GM19240 (cell line): Measurements from ENCODE around the gene KIF20A.
"Not testable (repeated sequence)": the region's sequence is repeated elsewhere in the genome, so short reads cannot be mapped to it uniquely, and the experiment has no call there.

ENCODE experiments used
- DNase-seq: peaks from one replicate; pipeline ENCODE4 v3.0.0; 2011; ENCODE audit warnings: low spot score; ENCODE audit not compliant: insufficient read length

Gene KIF20A

DNA sequence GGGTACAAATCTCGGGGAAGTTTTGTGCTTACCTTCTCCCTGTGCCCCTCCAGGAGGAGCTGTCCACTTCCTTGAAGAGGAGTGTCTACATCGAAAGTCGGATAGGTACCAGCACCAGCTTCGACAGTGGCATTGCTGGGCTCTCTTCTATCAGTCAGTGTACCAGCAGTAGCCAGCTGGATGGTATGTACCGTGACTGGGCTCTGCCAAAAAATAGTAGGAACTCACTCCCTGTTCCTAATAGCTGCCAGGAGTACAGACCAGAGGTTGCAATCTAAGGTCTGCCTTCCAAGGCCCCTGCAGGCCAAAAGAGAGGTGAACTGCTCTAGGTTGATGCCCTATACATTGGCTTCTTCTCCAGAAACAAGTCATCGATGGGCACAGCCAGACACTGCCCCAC, 3.9 kb downstream of the KIF20A start:
- DNase-seq, result no peak

GRCh38 chr5:138186002-138186447, 7.1 kb downstream of the KIF20A start:
- DNase-seq, result no peak

GRCh38 chr5:138188626-138189025, 9.7 kb downstream of the KIF20A start:
- DNase-seq, result no peak

DNA sequence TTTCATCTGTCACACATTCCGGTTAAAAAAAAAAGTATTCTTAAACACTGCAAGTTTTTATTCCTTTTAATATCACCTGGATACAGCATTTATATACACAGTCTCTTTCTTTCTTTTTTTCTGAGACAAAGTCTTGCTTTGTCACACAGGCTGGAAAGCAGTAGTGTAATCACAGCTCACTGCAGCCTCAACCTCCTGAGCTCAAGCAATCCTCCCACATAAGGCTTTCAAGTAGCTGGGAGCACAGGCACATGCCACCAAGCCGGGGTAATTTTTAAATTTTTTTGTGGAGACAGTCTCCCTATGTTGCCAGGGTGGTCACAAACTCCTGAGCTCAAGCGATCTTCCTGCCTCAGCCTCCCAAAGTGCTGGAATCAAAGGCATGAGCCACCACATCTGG, 13.9 kb downstream of the KIF20A start:
- DNase-seq, result no peak

GRCh38 chr5:138193859-138194258, 14.9 kb downstream of the KIF20A start:
- not testable (repeated sequence) for DNase-seq

DNA sequence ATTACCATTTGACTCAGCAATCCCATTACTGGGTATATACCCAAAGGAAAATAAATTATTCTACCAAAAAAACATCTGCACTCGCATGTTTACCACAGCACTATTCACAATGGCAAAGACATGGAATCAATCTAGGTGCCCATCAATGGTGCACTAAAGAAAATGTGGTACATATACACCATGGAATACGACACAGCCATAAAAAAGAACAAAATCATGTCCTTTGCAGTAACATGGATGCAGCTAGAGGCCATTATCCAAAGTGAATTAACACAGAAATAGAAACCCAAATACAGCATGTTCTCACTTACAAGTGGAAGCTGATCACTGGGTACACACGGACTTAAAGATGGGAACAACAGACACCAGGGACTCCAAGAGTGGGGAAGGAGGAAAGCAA, 32.1 kb downstream of the KIF20A start:
- DNase-seq, result no peak

GRCh38 chr5:138212828-138213160, 33.9 kb downstream of the KIF20A start:
- DNase-seq, result no peak

DNA sequence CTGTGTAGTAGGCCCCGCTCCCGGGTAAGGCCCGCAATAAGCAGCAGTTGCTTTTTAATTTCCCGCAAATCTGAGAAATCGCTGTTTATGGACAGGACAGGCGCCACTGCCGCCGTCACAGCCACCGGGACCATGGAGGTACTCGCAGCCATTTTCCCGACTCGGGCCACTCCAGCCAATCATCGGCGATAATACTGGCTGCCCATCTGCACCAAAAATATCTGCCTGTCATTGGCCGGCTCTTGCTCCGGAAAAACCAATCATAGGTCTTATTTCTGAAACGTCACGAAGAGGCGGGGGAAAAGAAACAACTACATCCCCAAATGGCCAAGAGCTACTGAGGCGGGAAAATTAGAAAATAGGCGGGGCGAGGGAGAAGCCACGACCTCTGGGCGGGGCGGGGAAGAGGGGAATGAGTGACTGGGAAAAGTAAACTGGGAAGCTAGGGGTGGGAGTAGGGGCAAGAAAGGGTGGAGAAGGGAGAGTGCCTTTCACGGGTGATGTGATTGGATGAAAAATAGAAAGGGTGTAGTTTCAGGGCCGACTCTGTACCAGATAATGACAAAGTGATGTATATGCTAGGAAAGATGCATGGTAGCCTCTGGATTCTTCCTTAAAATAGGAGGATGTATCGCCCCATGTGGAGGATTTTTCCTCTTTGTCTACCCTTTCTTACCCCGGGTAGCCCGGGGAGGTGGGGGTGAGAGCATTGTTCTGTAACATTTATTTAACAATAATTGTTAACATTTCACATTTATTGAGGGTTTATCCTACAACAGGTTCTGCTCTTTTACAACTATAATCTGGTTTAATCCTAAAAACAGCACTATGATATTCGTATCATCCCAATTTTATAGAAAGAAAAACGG, 34.5 kb downstream of the KIF20A start, which contains the start of gene CDC23:
CDC23 (minus strand) TSS at position 163 of the 869 bp plus-strand sequence; CDS start at position 152, 11 bp downstream.
- peak; percentile 94 for DNase-seq

DNA sequence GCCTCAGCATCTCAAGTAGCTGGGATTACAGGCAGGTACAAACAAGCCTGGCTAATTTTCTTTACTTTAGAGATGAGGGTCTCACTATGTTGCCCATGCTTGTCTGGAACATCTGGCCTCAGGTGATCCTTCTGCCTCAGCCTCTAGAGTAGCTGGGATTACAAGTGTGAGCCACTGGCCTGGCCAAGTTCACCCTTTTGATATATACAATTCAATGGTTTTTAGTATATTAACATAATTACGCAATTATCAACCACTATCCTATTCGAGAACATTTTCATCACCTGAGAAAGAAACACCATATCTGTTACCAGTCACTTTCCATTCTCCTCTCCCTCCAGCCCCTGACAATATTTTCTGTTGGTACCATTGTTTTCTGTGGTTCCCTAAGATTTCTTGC, 37.9 kb downstream of the KIF20A start:
- no peak for DNase-seq

GRCh38 chr5:138223532-138223931, 44.6 kb downstream of the KIF20A start:
- DNase-seq, result no peak

GRCh38 chr5:138224712-138225111, 45.8 kb downstream of the KIF20A start:
- no peak for DNase-seq

GRCh38 chr5:138226910-138227309, 48.0 kb downstream of the KIF20A start:
- no peak for DNase-seq

DNA sequence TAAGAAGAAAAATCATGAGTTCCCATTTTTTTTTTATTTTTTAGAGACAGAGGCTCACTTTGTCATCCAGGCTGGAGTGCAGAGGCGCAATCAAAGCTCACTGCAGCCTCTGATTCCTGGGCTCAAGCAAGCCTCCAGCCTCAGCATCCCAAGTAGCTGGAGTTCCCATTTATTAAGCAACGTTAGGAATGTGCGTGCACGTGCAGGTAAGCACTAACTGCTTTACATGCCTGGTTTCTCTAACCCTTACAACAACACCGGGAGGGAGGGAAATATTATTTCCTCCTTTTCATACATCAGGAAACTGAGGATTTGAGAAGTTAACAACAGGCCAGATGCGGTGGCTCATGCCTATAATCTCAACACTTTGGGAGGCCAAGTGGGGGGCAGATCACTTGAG, 50.5 kb downstream of the KIF20A start:
- DNase-seq, result no peak

DNA sequence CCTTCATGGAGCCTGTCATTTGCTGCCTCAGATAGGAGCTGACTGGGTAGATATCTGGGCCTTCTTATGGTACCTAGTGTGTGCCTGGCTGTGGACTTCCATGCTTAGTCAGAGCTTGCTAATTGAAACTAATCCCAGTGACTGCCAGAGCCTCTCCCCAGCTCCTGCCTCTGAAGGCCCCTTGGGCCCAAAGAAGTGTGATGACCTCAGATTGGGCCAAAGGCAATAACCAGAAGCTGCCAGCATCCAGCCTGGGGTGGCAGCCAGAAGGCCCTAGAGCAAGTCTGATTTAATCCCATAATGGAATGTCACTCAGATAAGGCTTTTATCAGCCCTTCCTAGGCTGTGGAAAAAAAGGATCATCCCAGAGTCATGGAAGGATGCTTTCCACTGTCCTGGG, 51.3 kb downstream of the KIF20A start:
- DNase-seq, result no peak

DNA sequence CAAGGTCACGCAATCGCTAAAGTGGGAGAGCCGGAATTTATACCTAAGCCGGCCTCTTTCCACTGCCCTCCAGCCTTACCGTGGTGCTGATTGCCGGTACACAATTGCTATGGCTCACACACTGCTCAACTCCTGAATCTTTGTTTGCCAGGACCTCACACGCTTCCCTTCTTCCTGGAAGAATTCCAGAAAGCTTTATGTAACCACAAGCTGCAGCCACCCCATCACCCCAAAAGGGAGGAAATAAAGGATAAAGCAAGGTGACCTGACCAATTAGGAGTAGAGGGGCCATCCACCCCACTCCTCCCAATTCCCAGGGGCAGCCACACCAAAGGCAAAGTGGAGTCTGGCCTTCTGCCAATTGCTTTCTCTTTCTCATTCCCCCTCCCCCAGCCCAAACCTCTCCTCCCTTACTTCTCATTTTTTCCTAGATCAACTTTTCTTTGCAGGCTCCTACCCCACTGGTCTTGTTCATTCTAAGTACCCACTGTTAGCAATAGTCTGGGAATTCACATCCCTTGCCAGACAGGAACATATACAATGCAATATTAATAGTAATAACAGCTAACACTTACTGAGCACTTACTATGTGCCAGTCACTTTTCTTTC, 52.2 kb downstream of the KIF20A start:
- no peak for DNase-seq

DNA sequence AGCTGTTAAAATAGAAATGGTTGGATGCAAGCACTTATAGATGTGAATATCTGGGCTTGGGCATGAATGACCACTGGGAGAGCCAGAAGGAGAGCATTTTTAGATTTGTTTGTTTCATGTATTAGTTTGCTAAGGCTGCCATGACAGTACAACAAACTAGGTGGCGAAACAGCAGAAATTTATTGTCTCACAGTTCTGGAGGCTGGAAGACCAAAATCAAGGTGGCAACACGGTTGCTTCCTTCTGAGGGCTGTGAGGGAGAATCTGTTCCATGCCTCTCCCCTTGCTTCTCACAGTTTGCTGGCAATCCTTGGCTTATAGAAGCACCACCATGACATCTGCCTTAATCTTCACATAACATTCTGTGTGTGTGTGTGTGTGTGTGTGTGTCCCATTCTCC, 54.4 kb downstream of the KIF20A start:
- no peak for DNase-seq

GRCh38 chr5:138234651-138235050, 55.7 kb downstream of the KIF20A start:
- DNase-seq, result no peak
